Body of pancreas (tissue), 4 donors: ENCODE measurements around the gene PPP2R5C. TPM values are rescaled to one million over a fixed set of nuclear protein-coding genes. Genes with fewer than 3 reads are reported as not detected.

Experiments used
- ATAC-seq: fragments of 150-250 bp; one replicate; pipeline ENCODE4 v1.9.1; 2016
- DNase-seq, 4 donors: peaks; one replicate each; pipeline ENCODE4 v3.0.0-alpha.2; 2019
- H3K27ac ChIP-seq, 4 donors: fragments of 200-600 bp; sonication (generic); 1 replicate in 3 of 4; 2 replicates in 1 of 4; pipeline versions ENCODE4 v1.5.1 to v1.6.1; 2016 to 2019; ENCODE audit warnings: mild to moderate bottlenecking in 1 of 4, mixed read lengths in 1 of 4, moderate library complexity in 1 of 4
- H3K27me3 ChIP-seq, 2 donors: fragments of 200-600 bp; sonication (generic); one replicate each; pipeline ENCODE4 v1.6.0; 2016; ENCODE audit warnings: mild to moderate bottlenecking in 1 of 2
- H3K36me3 ChIP-seq, 2 donors: fragments of 200-600 bp; sonication (generic); replicated peaks in 1 of 2; 2 replicates each; pipeline ENCODE4 v1.5.1; 2016; ENCODE audit warnings: low read depth in 2 of 2; ENCODE audit not compliant: insufficient read depth in 1 of 2
- H3K4me1 ChIP-seq: fragments of 200-600 bp; sonication (generic); one replicate; pipeline ENCODE4 v1.6.0; 2016
- H3K4me3 ChIP-seq, 2 donors: fragments of 200-600 bp; sonication (generic); 1 replicate in 1 of 2; 2 replicates in 1 of 2; pipeline ENCODE4 v1.5.1; 2016 to 2019
- H3K9me3 ChIP-seq, 3 donors: fragments of 200-600 bp; sonication (generic); 1 replicate in 2 of 3; 2 replicates in 1 of 3; pipeline ENCODE4 v1.5.1; 2016
- CTCF ChIP-seq, 7 experiments: fragments of 450-650 bp in 4 of 7; fragments of 200-600 bp in 3 of 7; sonication (generic) in 3 of 7; IDR thresholded peaks; one replicate each; pipeline ENCODE4 v1.5.1; 2016 to 2019; ENCODE audit warnings: antibody characterized with exemption in 7 of 7
- POLR2A ChIP-seq, 3 donors: fragments of 450-650 bp; IDR thresholded peaks; one replicate each; pipeline ENCODE4 v1.6.1; 2016; ENCODE audit warnings: antibody characterized with exemption in 3 of 3, mild to moderate bottlenecking in 2 of 3
- WGBS, 2 donors: methylation state at CpG; one replicate each; pipeline ENCODE4 v1.1.5; 2017; 5-methylcytosine and 5-hydroxymethylcytosine counted together
- intact Hi-C: fragments of 100-400 bp; cut with DNase I; formaldehyde crosslinking; loops from one replicate; pipeline ENCODE4 v1.15.1; 2023
- total RNA-seq, 2 donors: library from RNA; depleted of rRNA; stranded (reverse); fragments of >200 nt; gene quantifications; one replicate each; pipeline ENCODE4 v1.1.0, GENCODE V29; 2016

Gene PPP2R5C
- total RNA-seq, 2 donors from 2014 or later = 59.0 to 77.6 TPM

GRCh38 chr14:101914083-101914482 is 152.6 kb downstream of the PPP2R5C start:
- H3K4me3 ChIP-seq = no peak overlapping the region
- no peaks in the 10 kb centered on the region for H3K4me1 ChIP-seq
- H3K27me3 ChIP-seq = no peaks in the 10 kb centered on the region
- intact Hi-C loops = no loop called here
- 90 to 92% methylated on average over 8 of the region's 8 CpGs for WGBS, 2 donors
- no peaks in the 10 kb centered on the region for H3K9me3 ChIP-seq
- no peak overlapping the region for H3K27ac ChIP-seq
- peaks cover 0 to 5% of the 10 kb centered on the region in 2 donors for H3K36me3 ChIP-seq
- no peak for DNase-seq
- ATAC-seq = no peak
- TF ChIP-seq POLR2A (IDR thresholded peaks at IDR 0.05) = no peak
- TF ChIP-seq CTCF (IDR thresholded peaks at IDR 0.05) = no peak

DNA sequence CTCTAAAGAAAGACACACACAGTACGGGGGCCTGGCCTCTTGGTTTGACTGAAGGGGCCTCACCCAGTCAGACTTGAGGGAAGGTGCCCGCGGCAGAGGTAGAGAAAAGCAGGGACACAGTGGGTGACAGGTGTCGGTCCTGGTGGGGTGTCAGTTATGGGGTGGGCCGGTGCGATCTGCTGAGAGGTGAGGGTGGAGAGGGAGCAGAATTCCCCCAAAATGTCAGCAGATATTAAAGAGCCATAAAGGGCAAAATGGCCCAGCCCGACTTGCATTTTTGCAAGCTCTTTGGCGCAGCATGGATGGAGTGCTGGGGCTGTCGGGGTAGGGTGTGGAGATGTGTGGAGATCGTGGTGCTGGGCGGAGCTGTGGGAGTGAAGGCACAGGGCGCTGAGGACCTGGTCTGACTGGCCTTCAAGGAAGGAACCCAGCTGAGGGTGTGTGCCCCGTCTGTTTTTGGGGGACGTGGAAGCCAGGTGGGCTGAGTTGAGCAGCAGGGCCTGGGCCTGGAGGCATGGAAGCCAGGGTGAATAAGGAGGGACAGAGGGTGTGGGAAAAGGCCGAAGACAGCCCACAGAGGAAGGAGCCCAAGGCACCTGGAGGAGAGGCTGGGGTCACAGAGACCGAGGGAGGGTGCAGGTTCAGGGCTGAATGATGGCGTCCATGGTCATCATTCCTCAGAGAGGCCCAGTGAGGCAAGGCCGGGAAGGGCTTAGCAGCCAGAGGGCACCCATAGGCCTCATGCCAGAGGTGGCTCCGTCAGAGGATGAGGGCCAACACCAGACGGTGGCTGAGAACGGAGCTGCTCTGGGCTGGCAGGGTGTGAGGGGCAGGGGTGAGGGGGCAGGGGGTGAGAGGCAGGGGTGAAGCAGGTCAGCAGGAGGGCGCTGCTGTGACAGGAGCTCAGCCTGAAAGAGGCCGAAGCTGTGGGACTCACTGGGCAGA is 154.6 kb downstream of the PPP2R5C start:
- DNase-seq (no peak), ATAC-seq (no peak)
- WGBS, 2 donors = 90 to 95% methylated on average over 22 to 23 of the region's 23 CpGs
- H3K9me3 ChIP-seq = no peaks in the 10 kb centered on the region
- H3K4me3 ChIP-seq = no peak overlapping the region
- H3K4me1 ChIP-seq = no peaks in the 10 kb centered on the region
- intact Hi-C loops = no loop called here
- H3K27me3 ChIP-seq = no peaks in the 10 kb centered on the region
- TF ChIP-seq CTCF (IDR thresholded peaks at IDR 0.05) (no peak), POLR2A (IDR thresholded peaks at IDR 0.05) (no peak)
- no peak overlapping the region for H3K27ac ChIP-seq
- H3K36me3 ChIP-seq = peaks cover 0 to 5% of the 10 kb centered on the region in 2 donors

DNA sequence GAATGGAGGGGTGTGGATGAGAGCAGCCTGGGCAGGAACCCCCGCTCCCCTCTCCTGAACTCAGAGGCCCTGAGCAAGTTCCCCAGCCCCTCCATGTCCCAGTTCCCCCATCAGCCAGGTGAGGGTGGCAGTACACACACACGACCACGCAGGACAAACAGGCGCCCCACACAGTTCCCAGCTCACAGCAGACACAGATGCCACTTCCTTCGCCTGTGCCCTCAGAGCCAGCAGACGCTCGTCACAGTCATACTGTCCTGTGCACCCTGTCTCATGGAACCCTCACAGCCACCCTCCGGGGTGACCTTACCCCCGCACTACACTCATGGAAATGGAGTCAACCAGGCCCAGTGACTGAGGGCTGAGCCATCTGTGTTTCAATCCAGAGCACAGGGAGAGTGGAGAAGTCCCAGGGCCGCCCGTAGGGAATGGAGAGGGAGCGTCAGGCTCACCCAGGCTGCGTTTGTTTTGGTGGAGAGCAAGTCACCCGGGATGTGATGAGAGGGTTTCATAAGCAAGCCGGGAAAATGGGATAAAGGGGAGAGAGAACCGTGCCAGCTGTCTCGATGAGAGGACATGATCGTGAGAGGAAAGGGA is 155.4 kb downstream of the PPP2R5C start:
- Histone ChIP-seq H3K27me3 (no peaks in the 10 kb centered on the region), H3K36me3 (peaks cover 0 to 5% of the 10 kb centered on the region in 2 donors), H3K4me3 (no peak overlapping the region), H3K4me1 (no peaks in the 10 kb centered on the region), H3K9me3 (no peaks in the 10 kb centered on the region), H3K27ac (no peak overlapping the region)
- TF ChIP-seq CTCF (IDR thresholded peaks at IDR 0.05) (no peak), POLR2A (IDR thresholded peaks at IDR 0.05) (no peak)
- intact Hi-C loops = no loop called here
- WGBS, 2 donors = 88 to 89% methylated on average over 11 to 18 of the region's 18 CpGs
- ATAC-seq (no peak), DNase-seq (no peak)

DNA sequence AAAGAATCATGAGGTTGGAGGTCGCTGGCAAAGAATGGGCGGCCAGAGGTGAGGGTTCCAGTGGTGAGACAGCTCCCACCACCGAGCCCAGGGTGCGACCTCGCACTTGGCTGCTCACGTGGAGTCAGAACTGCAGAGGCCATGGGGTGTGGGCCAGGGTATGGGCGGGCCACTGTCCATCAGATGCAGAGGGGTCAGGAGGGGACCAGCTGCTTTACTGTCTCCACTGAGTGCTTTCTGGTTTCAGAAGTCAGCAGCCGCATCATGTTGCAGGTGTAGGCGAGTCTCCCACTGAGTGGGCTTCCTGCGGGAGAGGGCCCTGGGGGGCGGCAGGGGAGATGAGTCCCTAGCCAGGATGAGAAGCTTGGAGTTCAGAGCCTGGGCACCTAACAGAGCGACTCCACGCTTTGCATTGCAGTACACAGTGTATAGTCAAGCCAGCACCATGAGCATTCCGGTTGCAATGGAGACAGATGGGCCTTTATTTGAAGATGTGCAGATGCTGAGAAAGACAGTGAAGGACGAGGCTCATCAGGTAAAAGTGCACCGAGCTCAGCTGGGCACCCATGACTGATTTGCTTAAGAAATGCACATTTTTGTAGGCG is 156.0 kb downstream of the PPP2R5C start:
- H3K9me3 ChIP-seq = no peaks in the 10 kb centered on the region
- no peak overlapping the region for H3K27ac ChIP-seq
- H3K4me1 ChIP-seq = no peaks in the 10 kb centered on the region
- H3K4me3 ChIP-seq = no peak overlapping the region
- H3K36me3 ChIP-seq = peaks cover 0 to 5% of the 10 kb centered on the region in 2 donors
- DNase-seq (no peak), ATAC-seq (no peak)
- 81 to 86% methylated on average over 17 of the region's 17 CpGs for WGBS, 2 donors
- H3K27me3 ChIP-seq = no peaks in the 10 kb centered on the region
- intact Hi-C loops = no loop called here
- no peak for TF ChIP-seq POLR2A (IDR thresholded peaks at IDR 0.05)
- TF ChIP-seq CTCF (IDR thresholded peaks at IDR 0.05) = no peak
